RPMI8226 (cell line): ENCODE data around the gene IL22RA2.
"Not testable (repeated sequence)": the region's sequence is repeated elsewhere in the genome, so short reads cannot be mapped to it uniquely, and the experiment has no call there.

ENCODE experiments used
- DNase-seq: peaks from one replicate; pipeline ENCODE4 v3.0.0-alpha.2; 2015

Gene IL22RA2

GRCh38 chr6:137121401-137121997, 51.9 kb downstream of the IL22RA2 start:
- DNase-seq: no peak

GRCh38 chr6:137120748-137121147, 52.7 kb downstream of the IL22RA2 start:
- DNase-seq: no peak

- no peak for DNase-seq
These were observed 54.0 kb downstream of the IL22RA2 start for GRCh38 chr6:137119196-137120104.

DNA sequence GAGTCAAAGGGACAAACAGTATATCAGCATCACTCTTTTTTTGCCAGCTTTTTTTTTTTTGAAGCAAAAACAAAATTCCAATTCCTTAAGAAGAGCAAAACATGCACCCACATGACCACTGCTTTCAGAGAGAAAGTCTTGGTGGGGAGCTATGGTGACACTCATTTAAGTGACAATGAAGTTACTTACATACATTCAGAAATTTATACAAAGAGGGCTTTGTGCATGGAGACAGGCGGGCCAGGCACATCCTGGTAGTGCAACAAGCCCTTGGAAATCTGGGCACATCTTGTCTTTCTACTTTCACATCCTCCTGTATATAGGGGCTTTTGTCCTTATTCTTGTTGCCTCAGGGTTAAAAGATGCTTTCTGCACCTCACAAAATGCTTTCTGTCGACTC, 55.9 kb downstream of the IL22RA2 start:
- no peak for DNase-seq

GRCh38 chr6:137116807-137117206, 56.6 kb downstream of the IL22RA2 start:
- no peak for DNase-seq

DNA sequence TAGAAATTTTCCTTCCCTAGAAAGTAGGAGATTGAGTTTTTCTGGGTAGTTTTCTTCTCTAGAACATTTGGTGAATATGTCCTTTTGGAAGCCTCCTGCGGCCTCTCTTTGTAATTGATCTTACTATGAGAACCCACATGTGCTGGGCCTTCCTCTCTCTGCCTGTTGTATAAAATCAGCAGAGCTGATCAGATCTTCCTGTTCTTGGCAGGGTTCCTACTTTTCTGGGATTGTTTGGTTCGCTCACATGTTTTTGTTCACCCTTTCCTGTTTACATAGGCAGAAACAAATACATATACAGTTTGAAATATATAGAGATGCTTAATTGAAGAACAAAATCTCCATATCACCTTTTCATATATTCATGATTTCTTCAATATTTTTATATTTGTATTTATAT, 57.8 kb downstream of the IL22RA2 start:
- no peak for DNase-seq

- no peak for DNase-seq
These were observed 61.4 kb downstream of the IL22RA2 start for GRCh38 chr6:137112067-137112355.

- DNase-seq: no peak
These were observed 62.0 kb downstream of the IL22RA2 start for GRCh38 chr6:137111296-137112066.

DNA sequence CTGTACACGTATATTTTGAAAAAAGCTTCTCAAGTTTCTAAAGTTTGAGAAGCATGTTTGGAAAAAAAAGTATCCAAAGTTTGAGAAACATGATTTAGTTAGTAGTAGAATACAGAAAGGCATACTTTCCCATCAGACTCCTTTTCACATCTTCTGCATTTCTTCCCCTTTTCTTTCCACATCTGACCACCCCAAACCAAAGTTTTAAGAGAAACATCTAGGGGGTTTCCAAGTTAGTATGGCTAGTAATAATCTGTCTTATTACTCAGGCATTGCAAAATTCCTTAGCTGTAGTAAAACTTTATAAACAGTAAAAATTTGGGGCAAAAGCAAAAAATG, 65.7 kb downstream of the IL22RA2 start:
- no peak for DNase-seq

DNA sequence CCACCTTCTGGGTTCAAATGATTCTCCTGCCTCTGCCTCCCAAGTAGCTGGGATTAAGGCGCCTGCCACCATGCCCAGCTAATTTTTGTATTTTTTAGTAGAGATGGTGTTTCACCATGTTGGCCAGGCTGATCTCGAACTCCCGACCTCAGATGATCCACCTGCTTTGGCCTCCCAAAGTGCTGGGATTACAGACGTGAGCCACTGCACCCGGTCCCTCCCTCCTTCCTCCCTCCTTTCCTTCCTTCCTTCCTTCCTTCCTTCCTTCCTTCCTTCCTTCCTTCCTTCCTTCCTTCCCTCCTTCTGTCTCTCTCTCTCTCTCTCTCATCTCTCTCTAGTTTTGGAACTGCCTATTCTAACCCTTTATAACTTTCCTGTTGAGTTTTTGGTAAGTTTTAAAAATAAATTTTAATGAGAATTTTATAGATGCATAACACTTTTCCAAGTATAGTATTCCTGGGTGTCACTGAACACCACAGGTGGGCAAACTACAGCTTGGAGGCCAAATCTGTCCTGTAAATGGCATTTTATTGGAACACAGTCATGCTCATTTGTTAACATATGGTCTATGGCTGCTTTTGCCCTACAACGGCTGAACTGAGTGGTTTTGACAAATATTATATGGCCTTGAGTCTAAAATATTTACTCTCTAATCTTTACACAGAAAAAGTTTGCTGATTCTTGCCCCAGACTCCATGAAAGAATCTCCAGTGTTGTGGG, 66.2 kb downstream of the IL22RA2 start:
- DNase-seq: not testable (repeated sequence)

- DNase-seq: no peak
These were observed 67.3 kb downstream of the IL22RA2 start for GRCh38 chr6:137106183-137106582.

DNA sequence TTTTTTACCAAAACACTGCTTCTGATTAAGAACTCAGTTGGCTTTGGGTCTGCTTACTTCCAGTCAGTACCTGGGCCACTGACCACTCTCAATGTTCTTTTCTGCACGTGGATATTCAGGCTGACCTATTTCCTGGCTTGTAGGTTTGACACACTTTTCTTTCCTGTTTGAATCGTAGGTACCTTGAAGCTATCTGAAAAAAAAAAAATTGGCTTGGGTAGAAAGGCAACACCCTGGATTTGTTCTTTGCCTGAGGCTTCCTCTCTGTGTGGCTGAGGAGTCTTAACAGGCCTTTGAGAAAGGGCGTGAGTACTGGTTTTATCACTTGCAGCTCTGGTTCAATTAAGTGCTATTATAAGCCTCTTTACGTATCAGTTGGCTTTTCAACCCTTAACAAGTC, 68.1 kb downstream of the IL22RA2 start:
- no peak for DNase-seq

GRCh38 chr6:137104926-137105325, 68.5 kb downstream of the IL22RA2 start:
- DNase-seq: no peak

DNA sequence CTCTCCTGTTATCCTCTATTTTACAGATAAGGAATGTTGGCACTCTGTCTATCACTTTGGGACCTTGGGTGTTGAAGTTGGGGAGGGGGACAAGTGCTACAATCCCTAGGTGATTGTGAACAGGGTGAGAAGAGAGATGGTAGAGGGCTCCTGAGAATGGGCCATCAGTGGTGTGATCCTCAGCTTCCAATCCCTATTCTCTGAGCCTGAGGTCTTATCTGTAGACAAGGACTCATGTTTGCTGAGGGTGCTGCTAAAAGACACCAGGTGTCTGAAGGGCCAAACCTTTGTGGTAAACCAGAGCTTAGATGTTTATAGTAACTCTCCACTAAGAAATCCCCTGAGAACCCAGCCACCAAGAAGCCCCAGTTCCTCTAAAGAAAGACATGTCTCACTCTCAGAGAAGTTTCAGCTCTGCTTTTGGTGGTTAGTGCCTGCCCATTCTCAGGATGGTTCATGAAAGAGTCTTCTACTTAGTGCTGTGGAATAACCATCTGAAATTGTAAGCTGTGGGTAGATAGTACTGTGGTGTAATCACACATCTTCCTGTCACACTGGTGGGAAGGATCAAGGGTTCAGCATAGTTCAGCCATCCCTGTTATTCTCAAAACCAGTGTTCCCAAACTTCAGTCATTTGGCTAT, 70.5 kb downstream of the IL22RA2 start:
- no peak for DNase-seq

- no peak for DNase-seq
These were observed 71.2 kb downstream of the IL22RA2 start for GRCh38 chr6:137102050-137102848.

DNA sequence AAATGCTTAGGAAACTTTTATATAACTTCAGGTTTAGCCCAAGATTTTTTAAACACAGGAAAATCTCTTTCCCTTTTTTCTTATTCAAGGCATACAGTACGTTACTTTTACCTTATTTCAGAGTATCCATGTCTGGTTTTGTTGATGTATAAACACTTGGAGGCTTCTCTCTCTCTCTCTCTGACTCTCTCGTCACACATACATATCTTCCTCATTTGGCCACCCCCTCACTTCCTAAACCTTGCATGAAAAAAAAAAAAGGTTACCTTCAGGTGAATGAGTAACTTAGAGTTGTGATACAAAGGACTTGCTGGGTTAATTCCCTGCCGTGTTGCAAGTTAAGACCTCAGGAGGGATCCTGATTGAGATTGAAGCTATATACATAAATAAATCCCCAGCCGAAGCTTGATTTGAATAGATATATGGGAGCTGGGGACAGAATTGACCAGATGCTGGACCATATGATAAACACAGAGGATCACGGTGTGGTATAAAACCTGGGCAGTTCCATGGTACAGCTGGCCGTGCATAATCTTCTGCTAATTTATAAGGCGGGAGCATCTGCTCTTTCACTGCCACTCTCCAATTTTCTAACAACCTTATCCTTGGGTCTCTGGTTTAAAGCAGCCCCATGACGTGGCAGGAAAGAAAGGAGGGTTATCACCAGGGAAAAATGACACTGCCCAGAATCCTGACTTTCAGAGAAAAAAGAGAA, 73.6 kb downstream of the IL22RA2 start:
- DNase-seq: no peak

GRCh38 chr6:137097526-137097925, 75.9 kb downstream of the IL22RA2 start:
- DNase-seq: no peak

DNA sequence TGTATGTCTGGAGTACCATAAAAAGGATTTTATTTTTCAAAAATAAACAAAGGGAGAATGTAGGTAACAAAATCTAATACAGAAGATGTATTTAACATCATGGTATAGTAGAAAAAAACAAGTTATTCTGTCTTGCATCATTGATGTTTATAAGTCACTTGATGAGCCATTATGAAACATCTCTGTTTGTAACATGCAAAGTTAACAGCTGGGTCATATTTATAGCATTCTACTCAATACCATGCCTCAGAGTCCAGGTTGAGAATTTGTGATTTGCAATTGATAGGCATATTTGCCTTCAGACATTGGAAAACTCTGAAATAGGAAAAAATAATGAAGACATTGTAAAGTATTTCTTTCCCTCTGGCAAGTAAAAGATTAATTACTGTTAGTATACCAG, 76.4 kb downstream of the IL22RA2 start:
- DNase-seq: no peak

DNA sequence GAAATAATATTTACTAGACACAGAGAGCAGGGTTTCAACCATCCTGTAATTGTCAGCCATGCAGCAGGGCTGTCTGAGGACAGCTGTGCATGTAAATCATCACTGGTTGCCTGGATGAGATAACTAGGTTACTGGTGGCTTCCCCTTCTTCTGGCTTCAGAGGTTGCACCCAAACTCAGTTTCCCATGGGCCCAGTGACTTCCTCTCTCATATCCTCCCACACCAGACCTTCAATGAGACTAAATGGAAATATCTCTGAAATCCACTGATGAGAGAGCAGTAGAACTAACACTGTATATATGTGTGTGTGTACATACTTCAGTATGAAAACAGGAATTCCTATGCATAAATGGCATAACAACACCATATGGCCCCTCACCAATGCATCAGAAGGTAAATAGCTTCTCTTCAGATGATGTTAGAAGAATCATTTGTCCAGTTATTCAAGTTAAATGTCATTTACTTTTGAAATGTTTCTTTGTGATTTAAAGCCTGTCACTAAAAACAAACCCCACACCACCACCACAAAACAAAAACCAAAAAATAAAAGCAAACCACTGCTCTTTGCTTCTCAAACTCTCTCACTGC, 77.7 kb downstream of the IL22RA2 start:
- no peak for DNase-seq

GRCh38 chr6:137095093-137095492, 78.4 kb downstream of the IL22RA2 start:
- DNase-seq: no peak
